Head of caudate nucleus (tissue), 42 donors: ENCODE results near the gene LMO3.

ENCODE experiments used
- DNase-seq, 42 donors: peaks; one replicate each; pipeline versions ENCODE4 v3.0.0 to v3.0.0-alpha.2; 2020 to 2021; ENCODE audit warnings: mixed read lengths in 7 of 42
- intact Hi-C: fragments of 100-400 bp; cut with DNase I; formaldehyde crosslinking; loops from one replicate; pipeline ENCODE4 v1.15.0; 2022

LMO3 gene

DNA sequence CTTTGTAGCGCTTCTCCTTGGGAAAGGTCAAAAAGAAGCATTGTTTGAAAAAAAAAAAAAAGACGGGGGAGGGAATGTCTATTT is at the start of gene LMO3:
Gene LMO3, minus strand, starts transcription at position 46 of the 84 bp plus-strand sequence. CDS start 5,302 bp downstream, outside the sequence.
- intact Hi-C loops = no loop called here
- no peak for DNase-seq

DNA sequence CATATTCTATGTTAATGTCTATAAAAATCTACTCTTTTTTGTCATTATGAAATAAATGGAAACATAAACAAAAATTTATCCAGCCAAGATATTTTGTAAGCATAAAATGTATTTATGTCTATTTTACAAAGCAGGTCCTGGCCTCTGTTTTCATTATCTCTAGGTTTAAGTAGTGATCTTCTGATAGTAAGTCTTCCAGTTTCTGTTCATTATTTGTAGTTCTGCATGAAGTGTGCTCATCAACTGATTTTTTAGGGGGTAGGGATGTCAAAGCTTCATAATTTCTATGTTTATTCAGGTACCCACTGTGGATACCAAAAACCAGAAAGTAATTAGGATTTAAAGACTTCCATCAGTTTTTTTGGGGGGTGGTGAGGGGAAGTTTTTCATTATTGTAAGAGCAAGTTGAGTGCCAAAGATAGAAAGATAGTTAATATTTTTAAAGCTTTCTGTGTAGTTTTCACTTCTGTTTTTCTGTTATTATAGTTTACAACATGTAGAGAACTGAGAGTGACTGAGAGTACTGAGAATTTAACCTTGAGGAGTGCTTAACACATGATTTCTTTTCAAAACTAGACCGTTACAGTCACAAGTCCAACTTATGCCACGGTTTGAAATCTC is 30.6 kb upstream of the LMO3 start:
- DNase-seq = no peak
- intact Hi-C loops = no loop called here

DNA sequence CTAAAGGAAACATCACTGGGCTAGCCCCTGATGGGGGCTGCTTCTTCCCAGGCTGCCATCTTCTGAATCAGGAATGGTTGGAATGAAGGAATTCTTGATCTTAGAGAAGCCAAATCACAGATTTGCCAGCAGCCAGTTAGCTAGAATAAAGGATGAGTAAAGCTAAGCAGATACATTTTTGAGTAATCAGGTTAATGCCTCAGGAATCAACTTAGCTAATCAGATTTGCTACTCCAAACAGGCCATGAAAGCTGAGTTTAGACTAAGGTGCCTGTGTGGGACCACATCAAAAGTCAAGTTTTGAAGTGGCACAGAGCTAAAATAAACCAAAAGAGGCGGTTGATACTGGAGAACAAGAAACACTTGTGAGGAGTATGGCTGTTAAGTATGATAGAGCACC is 28.8 kb upstream of the LMO3 start:
- intact Hi-C loops = no loop called here
- no peak for DNase-seq

DNA sequence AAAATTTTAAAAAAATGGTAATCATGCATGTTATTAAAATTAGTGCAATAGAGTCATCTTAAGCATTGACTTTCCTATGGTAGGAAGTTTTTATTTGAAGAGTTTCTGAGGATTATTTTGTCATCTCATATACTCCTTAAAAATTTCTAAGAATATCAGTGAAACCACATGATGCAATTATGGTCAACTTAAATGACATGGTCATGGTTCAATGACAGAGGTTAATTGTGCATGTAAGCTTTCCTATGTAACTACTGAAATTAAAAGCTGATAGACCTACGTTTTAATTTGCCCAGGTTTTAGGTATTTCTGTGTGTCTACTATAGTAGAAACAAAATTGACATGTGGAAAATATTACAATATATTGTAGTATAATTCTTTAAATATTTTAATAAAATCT is 21.0 kb upstream of the LMO3 start:
- intact Hi-C loops = no loop called here
- DNase-seq = no peak

DNA sequence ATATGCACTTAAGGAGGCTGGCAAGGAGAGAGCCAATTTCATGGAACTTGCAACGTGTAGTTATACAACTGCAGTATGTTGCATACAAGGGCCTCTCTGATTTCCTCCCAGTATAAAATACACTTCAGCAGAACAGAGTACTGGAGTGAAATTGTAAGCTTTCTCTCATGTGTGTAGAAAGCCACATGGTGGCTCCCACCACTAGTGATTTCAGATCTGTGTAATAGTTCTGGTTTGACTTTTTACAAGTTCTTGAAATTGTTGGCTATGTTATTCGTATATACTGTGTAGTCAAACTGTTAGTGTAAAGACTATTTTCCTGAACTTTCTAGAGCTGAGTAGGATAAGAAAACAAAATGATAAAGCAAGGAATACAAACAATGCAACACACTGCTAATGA is 16.4 kb upstream of the LMO3 start:
- peak in 2 of 42 donors; percentile 14 to 43 for DNase-seq
- intact Hi-C loops = no loop called here

DNA sequence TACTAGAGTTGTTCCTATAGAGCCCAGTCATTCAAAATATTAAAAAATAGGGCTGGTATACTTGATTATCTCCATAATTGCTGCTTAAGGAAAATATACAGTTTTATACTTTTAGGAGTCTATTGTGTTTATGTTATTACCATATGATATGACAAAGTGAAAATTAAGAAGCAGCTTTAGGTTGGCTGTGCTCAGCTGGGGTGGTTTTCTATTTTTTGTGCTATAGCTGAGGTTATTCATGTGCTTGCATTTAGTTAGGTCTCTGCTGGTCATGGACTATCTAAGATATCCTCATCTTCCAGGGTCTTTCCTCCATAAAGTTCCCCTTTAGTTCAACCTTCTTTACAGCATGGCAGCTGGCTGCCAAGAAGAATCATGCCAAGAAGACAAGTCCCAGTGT is 13.6 kb upstream of the LMO3 start:
- DNase-seq = no peak
- intact Hi-C loops = no loop called here

DNA sequence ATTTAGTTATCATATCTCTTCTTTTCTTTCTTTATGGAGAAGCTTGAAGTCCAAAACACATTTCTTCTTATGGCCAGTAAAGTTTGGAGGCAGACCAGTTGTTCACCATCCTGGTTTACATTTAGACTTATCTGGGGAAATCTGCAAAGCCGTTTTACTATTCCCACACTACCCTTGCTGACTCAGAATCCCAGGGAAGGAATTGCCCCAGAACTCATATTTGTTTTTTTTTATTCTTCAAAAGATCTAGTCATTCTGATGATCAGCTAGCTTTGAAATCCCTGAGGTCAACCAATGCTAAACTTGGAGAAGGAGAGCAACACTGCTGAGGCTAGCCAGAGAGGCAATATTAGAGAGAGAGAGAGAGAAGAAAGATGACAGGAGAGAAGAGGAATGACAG is 12.3 kb upstream of the LMO3 start:
- intact Hi-C loops = no loop called here
- DNase-seq = no peak

DNA sequence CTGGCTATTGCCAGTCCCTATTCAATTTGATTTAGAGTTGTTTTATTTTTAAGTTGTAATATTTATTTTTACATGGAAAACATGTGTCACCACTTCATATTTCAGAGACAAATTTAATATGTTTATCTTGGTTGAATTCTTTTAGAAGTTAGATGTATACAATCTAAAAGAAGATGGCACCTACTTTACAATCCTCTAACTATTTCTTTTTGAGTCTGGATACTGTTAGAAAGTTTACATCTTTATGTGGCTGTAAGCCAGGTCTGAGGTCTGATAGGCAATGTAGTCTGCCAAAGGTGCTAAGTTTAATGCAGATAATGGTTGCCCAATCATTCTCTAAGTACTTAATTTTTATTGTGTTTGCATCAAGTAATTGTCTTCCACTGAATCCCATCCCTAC is 7.2 kb upstream of the LMO3 start:
- no peak for DNase-seq
- intact Hi-C loops = no loop called here

DNA sequence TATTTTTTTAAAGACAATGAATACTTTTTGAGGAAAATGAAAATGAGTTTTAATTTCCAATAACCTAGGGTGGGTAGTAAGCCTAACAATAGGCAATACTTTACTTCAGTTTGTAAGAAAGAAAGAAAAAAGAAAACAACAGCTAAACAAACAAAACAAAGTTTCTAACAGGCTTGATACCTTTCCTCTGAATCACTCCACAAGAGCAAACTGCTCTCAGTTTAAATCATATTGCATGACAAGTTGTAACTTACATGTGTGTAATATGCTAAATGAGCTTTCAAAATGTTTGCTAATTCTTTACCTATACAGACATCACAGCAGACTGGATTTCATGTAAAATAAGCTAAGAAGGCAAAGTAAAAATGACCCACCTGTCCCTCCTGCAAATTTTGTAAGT is 6.7 kb upstream of the LMO3 start:
- intact Hi-C loops = no loop called here
- DNase-seq = no peak

DNA sequence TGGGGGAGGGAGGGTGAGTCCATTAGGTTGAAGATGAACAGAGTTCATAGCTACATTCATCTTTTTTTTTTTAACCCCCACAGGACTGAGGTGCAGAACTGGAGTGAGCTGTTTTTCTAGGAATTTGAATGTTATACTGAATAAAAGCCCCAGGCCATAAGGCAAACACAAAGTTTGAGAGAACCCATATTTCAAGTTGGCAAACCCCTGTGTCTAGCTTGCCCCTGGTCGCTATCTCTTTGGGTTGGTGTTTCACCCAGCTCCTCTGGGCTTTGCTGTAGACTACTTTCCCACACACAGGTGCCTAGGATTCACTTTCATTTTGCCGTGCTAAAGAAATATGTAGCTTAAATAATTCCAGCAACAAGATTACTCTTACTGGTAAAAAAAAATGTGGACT is 5.2 kb upstream of the LMO3 start:
- peak in 2 of 42 donors; percentile 10 to 44 for DNase-seq
- intact Hi-C loops = no loop called here

DNA sequence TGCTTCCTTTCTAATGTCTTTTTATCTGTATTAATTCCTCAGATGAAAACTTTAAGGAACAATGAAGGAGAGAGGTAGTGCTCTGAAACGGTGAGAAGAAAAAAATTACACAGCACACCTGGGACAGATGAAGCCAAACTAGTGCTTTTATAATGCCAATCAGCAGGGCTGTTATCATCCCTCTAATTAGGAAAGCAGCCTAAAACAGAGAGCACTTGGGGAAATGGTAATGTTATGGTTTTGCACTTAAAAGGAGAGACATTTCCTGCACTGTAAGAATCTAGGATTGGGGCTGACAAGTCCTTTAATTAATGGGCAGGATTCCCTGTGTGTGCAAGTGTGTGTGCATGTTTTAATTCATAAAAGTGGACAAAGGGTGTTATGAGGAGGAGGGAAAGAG is 4.8 kb upstream of the LMO3 start:
- DNase-seq = no peak
- intact Hi-C loops = no loop called here

DNA sequence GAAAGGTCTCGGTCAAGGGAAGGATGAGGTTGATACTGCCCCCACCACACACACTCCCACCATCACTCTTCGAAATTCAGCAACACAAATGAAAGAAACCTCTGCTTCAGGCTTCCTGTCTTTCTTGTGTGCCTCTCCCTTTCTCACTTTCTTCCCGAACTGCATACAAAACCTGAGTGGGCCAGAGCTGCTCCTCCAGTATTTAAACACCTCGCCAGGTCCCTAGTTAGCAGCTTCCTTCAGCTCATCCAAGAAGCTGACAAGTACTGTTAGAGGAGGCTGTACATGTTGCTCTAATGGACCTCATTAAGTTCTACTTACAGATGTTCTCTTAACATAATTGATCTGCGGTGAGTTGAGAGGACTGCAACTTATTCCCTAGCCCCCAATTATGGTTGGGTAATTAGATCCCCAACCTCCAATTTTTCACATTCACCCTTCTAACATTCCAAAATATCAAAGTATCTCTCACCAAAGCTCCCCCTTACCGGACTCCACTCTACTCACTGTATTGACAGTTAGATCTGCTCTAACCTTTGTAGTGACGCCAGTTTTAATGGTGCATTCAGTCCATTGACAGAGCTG is 4.1 kb upstream of the LMO3 start:
- DNase-seq = peak in 12 of 42 donors; percentile 11 to 68 (median 42)
- intact Hi-C loops = no loop called here

DNA sequence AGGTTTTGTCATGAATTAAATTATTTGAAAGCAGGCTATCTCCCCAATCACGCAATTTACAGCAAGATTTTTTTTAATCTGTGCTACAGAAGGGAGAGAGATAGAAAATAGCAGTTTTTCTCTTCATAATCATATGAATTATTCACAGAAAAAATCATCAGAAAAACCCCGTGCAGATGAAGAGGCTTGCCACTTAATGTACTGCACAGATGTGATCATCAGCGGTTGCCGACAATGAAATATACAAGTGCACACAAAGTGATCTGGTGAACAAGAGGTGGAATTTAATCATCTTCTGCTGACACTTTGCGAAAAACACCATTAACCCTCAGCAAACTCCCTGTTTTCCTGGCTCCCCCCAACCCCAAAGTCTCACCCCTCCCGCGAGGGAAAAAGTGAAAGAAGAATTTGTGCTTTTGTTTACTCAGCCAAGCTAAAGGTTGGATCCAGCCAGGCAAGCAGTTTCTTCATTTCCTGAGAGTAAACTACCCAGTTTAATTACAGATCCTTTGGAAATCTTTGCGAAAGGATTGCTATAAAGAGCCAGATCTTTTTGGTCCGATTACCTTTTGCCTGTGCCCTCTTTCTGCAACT is 3.1 kb upstream of the LMO3 start:
- intact Hi-C loops = no loop called here
- DNase-seq = peak in 1 of 42 donors; percentile 16

DNA sequence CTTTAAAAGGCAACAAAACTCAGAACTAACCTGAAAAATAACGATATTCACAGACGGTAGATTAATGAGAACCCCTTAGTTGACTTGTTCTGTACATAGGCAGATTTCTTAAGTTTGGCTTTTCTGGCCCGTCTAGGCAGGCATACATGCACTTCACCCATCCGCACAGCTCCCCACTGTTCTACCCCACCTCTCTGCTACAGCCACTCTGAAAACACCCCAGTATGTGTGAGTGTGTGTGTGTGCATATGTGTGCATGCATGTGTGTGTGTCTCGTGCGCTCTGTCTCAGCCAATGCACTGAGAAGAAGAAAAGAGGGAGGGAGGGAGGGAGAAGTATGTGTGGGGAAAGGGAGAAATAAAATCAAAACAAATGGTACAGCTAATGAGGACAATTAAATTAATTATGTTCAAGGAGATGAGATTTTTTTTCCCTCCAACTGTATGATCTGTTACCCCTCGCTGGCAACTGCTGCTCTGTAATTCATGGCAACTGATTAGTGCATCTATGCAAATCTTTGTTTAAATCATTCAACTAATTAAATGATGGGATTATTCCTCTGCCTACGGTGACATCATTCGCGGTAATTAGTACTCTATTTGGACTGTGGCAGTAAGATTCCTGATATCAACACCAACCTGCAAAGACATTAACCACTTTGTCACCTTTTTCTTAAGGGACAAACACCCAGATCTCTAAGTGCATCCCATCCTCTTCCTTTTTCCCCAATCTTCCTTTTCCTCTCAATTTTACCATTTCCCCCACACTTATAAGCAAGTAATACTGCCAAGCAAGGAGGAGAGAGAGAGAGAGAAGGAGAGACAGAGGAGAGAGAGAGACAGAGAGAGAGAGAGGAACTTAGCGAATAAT is 2.2 kb upstream of the LMO3 start:
- peak in 7 of 42 donors; percentile 13 to 62 (median 41) for DNase-seq
- intact Hi-C loops = no loop called here

DNA sequence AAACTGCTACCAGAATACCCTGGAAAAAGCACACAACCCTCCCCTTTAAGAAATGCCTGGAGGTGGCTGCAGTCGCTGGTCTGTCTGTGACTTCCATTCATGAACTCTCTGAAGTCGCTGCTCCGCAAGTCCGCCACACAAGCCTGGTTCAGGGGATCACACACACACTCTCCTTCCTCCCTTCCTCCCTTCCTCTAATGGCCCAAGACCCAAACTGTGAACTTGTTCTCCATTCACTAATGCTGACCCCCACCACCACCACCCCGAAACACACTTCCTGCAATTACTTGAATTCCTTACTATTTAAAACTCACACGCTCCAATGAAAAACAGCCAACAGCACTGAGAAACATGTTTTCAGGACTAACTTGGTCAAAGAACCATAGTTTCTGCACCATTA is 1.0 kb upstream of the LMO3 start:
- DNase-seq = peak in 18 of 42 donors; percentile 13 to 68 (median 42)
- intact Hi-C loops = no loop called here

DNA sequence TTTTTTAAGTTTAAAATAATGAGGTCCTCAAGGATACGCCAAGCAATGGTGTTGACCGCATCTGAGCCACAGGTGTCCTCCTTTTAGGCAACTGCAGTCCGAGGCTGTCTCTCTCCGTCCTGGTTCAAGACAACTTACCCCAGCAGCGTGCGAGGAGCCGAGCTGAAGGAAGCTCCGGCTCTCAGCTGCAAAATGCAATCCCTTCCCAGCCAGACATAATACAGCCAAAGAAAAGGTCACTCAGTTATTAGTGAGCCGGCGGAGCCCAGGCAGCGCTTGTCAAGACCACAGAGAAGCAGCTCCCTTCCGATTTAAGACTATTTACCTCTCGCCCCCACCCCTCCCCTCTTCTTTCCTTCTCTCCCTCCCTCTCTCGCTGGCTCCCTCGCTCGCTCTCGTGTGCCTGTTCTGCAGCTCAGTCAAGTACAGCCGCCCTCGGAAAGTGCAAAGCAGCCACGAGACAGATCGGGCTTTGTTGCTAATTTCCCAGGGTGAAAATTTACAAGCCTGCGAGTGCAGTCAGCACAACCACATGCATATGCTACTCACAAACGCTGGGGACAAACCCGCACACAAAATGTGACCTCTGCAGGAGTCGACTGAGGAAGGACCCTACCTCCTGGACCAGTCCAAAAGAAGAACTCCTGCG is 363 bp upstream of the LMO3 start:
- peak; percentile 51 to 91 (median 76) for DNase-seq
- intact Hi-C loops = no loop called here

DNA sequence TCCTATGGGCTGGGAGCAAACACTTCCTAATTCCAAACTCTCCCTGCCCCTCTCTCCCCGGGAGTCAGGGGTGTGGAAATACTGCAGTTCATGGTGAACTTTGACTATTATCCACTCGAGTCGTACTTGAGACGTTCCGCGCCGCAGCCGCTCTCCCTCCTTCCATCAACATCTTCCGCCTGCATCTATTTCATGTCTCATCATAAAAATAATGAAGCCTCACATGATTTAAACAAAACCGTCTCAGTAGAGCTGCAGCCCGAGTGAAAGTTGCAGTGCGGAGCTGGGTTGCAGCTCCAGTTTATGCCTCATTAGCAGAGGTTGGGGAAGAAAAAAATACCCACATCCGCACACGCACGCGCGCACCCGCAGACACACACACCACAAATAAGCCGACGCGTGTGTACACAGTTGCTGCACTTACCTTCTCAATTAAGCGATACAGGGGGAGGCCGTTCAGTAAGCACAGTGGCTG is 283 bp downstream of the LMO3 start:
- peak in 17 of 42 donors; percentile 20 to 58 (median 42) for DNase-seq
- intact Hi-C loops = no loop called here

DNA sequence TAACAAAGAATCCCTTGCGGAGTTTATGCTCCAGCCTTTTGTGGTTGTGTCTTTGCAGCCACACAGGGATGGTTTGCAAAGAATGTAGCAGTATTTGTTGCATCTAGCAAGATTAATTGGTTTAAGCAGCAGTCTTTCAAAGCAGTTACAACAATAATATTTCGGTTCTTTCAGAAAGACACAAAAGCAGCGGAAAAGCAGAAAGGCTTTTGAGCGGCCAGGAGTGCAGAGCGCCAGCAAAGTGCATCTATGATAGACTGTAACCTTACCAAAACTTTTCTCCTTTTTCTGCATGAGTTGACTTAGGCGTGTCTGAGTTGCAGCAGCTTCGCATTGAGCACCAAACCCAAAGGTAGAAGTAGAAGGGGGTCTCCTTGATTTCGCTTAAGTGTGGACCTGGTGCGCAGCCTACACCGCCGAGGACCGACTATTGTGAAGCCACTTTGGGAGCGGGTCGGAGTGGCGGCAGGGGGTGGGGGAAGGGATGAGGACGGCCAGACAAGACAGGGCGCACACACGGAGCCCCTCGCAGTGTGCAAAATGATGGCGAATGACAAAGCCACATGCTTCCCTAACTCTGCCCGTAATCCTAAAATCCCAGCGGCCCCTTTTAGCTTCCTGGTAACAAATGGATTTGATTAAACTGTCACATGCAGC is 1.2 kb downstream of the LMO3 start:
- peak in 17 of 42 donors; percentile 11 to 61 (median 37) for DNase-seq
- intact Hi-C loops = no loop called here

DNA sequence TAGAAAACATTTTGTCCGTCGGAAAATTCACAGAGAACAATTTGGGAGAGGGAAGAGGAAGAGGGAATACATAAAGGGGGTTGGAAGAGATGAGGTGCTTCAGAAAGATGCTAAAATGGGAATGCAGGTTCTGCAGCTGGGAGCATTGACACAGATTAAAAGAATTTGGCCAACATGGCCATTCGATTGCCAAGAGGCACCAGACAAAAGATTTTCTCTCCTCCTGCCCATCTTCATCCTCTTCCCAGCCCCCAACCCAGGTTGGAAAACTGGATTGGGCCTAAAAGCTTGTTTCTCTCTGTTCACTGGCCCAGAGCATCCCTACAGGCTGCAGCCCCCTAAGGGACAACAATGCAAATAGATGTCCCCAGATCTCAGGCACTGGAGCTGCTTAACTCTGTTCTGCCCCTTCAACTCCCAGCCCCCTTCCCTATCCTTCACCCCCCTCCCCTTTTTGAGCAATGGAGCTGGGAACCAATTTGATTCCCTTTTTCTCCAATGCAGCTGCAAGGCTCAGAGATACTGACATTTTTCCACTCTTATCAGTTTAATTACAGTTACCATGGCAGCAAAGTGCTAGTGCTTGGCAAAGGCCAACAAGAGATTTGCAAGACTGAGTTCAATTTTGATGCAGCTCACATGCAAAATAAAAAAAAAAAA is 1.9 kb downstream of the LMO3 start:
- intact Hi-C loops = no loop called here
- peak in 3 of 42 donors; percentile 19 to 35 (median 33) for DNase-seq
